GM20431 (cell line): ENCODE data around the gene CIDEB.
"Not testable (repeated sequence)": the region's sequence is repeated elsewhere in the genome, so short reads cannot be mapped to it uniquely, and the experiment has no call there.

ENCODE experiments used
- in situ Hi-C: fragments of 300-500 bp; cut with MseI, MboI; formaldehyde crosslinking; loops from one replicate; pipeline ENCODE4 v1.15.0; 2020; ENCODE audit warnings: low sequenced_read_pairs; ENCODE audit not compliant: unreplicated experiment

CIDEB gene

DNA sequence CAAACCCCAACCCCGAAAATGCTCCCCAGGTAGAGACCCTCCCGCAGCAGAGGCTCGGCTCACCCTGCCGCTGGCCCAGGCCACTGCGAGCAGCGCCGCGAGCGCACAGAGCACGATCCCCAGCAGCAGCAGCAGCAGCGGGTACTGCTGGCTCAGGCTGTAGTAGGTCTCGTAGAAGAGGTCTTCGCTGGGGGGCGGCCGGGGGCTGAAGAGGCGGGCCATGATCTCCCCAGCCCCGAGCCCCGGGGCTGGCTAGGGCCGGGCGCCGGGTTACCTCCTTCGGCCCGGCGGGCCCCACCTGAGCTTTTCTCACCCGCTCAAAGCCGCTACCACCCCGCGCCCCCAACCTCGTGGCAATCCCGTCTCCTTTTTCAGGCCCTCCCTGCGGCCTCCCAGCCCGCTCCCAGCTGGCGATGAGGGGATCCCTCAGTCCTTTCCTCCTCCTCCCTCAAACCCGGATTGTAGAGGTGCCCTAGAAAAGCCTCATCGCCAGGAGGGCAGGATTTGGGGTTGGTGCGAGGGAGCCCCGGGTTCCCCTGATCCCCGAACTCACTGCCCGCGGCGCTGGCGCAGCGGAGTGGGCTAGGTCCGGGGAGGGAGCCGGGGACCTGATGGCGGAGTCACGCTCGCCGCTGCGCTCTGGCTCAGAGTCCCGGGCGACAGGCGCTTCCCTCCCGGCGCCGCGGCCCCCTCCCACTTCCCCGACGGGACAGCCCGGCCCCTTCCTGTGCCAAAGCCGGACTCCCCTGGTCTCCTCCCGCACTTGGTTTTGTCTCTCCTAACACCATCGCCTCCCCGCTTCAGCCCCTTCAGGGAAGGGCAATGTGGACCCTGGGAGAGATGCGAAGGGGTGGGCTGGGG, 26.9 kb upstream of the CIDEB start, which contains the start of gene ADCY4:
Gene ADCY4, minus strand, starts transcription at position 641 of the 861 bp plus-strand sequence. Its CDS starts 419 bp downstream, at position 222.
- in situ Hi-C loops, result loop anchor here (10.0 kb wide), 1 partner anchor 100 kb away; no protein-coding TSS in a partner anchor

DNA sequence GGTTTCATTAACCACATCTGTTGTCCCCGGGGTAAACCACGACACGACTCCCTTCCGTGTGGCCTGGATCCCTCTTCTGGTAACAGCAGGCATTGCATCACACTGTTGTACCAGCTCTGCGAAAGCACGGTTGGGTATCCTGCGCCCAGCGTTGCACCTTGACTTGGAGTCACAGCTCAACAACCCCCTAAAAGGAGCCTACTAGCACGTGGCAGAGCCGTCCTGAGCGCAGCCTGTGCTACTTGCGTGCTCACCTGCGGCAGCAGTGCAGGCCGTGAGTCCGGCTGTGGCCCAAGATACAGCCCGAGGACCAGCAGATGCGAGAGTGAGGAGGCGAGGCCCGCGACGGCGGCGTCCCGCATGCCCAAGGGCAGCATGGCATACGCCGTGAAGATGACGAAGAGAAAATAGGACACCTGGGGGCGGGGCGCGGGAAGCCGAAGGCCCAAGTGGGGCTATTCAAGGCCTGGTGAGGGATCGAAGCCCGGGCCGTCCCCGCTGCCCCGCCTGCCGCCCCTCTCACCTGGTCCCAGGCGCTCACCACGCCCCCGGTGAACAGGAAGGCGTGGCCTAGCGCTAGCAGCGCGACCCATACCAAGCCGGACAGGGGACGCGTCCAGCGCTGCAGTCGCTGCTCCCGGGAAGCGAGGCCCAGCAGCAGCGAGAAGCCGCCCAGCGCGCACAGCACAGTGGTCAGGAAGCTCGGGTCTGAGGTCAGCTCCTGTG, 24.7 kb upstream of the CIDEB start:
- in situ Hi-C loops, result loop anchor here (10.0 kb wide), 1 partner anchor 102 kb away; no protein-coding TSS in a partner anchor

DNA sequence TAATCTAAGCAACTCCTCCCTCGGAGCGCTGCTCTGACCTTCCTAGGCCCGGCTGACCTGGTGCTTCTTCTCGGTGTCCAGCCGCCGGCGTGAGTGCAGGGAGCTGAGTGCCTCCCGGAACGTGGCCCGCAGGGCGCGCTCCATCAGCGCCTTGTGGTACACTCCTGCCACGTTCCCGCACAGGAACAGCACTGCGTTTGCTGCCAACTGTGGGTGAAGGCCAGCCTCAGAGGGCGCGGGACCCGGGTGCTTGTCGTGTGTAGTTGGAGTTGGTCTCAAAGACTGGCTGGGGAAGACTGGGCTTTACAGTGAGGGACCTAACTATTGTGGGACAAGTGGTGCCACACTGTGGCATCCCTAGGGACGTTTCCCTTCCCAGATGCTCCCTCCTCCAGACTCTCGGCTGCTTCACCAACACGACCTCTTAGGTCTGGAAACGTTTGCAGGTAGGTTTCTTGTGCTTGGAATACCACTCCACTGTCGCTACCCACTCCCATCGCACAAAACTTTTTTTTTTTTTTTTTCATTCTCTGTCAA, 24.0 kb upstream of the CIDEB start:
- in situ Hi-C loops, result loop anchor here (10.0 kb wide), 1 partner anchor 103 kb away; no protein-coding TSS in a partner anchor

DNA sequence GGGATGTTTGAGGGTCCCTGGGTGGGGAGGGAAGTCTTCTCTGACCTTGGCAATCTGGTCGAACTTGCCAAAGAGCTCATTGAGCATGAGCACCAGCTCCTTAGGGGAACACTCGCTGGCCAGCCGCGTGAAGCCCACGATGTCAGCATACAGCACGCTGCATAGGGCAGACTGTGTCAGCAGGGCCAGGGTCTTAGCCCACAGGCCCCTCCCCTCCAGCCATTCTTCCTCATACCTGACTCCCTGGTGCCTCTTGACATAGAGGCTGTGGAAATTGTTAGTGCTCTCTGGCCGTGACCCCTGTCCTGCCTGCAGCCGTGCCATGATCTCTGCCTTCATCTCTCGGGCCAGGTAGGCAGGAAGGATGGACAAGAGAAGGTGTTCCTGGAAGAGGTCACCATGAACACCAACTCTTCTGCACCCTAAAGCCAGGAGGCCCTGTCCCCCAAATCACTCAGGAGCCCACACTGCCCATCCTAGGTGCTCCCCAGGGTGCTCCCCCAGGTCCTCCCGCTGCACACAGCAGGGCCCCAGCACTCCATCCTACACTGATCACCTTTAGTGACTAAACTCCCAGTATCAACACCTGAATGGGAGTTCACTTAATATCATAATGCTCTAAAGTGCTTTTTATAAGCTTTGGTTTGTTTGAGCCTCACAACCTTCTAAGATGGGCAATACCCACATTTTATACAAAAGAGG, 23.3 kb upstream of the CIDEB start:
- in situ Hi-C loops, result loop anchor here (10.0 kb wide), 1 partner anchor 104 kb away; no protein-coding TSS in a partner anchor

- in situ Hi-C loops, result loop anchor here (10.0 kb wide), 1 partner anchor 105 kb away; no protein-coding TSS in a partner anchor
Observed at GRCh38 chr14:24329736-24330135, 22.0 kb upstream of the CIDEB start.

- in situ Hi-C loops, result no loop called here
Observed at GRCh38 chr14:24329073-24329663, 21.4 kb upstream of the CIDEB start.

- in situ Hi-C loops, result not testable (repeated sequence)
Observed at GRCh38 chr14:24327914-24328313, 20.1 kb upstream of the CIDEB start.

DNA sequence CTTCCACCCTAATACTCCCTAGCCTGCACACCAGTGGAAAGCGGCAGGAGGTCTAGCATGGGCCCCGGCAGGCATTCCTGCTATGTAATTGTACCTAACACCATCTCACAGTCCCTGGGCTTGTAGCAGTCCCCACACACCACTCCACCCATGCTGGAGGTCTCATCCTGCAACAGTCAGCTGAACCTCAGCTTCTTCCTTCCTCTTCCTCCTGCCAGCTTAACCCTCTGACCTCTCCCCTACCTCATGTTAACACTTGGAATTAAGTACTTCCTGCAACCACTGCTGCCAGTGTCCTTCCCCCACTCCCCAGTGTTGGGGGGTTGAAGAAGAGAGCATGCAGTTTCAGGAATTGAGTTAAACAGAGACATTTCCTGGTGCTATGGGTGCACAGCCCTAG, 19.5 kb upstream of the CIDEB start:
- in situ Hi-C loops, result no loop called here

DNA sequence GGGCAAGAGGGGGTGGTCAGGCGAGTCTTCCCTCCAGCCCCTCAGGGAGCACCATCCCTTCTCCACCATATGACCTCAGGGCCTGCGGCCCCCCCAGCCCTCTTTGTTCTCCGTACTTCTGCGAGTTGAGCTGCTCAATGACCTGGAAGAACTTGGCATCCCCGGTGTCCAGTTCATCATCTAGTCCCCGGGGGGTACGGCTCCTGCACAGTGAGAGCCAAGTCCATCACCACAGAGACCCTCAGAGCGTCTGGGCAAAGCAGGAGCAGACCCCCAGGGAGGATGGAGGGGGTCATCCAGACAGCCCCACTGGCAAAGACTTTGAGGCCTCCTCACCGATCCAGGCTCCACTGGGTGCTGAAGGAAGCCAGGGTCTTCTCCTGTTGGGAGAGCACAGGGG, 18.2 kb upstream of the CIDEB start:
- in situ Hi-C loops, result no loop called here

DNA sequence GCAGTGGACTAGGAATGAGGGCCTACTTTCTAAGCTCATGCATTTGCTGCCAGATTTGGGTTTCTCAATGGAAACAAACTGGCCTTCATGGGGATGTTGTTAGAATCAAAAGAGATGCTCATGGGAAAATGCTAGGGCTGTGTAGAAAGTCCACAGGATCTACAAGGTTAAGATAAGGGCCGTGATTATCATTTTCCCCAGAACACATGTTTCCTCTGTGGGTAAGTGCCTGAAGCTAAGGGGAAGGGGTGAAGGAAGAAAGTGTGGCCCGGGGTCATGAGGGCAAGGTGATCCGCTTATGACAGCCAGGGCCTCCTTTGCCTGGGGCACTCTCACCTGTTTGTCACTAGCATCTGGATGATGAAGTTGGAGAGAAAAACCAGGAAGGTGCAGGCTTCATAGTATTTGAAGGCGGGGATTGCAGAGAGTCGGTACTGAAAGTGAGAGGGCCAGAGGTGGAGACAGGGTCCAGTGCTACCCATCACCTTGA, 17.3 kb upstream of the CIDEB start:
- in situ Hi-C loops, result no loop called here

GRCh38 chr14:24324024-24324423, 16.2 kb upstream of the CIDEB start:
- in situ Hi-C loops, result no loop called here

GRCh38 chr14:24323341-24323740, 15.6 kb upstream of the CIDEB start:
- in situ Hi-C loops, result no loop called here

DNA sequence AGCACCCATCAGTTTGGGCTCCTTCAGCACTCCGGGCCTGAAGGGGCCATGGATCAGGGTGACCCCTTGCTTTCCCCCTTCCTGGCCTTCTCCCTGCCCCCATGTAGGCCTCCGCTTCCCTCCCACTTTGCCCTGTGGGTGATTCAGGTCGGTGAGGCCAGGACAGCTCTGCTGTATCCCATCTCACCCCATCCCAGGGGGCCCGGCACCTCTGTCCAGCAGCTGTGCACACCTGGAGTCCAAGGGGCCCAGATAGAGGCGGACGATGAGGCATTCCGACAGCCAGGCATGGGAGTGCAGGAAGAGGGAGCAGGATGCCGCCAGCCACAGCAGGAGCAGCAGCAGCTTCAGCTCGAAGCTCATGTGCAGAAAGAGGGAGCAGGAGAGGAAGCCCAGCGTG, 14.9 kb upstream of the CIDEB start:
- in situ Hi-C loops, result no loop called here

DNA sequence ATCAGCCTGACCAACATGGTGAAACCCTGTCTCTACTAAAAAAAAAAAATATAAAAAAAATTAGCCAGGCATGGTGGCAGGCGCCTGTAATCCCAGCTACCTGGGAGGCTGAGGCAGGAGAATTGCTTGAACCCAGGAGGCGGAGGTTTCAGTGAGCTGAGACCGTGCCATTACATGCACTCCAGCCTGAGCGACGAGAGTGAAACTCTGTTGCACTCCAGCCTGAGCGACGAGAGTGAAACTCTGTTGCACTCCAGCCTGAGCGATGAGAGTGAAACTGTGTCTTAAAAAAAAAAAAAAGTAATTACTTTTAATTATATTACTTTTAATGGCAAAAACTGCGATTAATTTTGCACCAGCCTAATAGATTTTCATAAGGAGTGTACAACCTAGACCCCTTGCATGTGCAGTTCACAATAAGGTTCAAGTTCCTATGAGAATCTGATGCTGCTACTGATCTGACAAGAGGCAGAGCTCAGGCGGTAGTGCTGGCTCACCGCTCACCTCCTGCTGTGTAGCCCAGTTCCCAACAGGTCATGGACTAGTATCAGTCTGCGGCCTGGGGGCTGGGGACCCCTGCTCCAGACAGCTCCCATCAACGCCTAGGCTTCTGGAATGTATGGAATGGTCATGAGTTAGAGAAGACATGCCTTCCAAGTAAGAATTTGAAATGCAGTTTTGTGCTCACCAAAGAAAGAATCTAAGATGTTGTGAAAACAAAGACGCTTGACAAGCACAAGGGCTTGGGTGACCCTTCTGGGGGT, 13.6 kb upstream of the CIDEB start:
- in situ Hi-C loops, result no loop called here

DNA sequence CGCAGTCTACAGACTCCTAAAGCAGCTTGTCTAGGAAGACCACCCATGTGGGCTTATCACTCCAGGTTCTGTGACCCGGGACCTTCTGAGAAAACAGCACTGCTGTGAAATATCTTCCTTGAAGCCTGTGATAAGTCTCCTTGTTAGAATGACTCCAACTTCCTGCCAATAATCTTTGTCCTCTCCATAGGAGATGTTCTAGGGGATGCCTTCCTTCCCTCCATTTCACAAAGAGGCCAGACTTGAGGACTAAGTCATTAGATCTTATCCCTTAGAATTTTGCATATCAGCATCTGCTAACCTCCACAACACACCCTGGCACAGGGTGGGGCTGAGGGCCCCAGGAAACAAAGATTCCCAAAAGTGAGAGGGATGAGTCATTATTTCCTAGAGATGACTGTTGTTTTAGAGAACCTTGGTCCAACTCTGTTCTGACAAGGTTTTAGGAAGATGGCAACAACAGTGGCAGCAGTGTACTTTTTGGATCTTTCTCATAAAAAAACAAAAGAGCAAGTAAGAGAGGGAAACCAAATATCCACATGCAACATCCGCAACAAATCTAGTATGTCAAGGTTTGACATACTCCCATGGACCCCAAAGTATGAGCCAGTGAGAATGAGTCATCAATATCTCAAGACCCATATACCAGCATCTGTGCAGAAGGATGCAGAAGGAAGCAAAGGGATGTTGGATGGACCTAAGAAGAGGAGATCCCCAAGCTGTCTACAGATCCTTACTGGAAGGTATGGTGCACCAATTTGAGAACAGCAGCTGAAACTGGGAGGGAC, 9.6 kb upstream of the CIDEB start:
- in situ Hi-C loops, result no loop called here

- in situ Hi-C loops, result no loop called here
Observed at GRCh38 chr14:24316597-24316950, 8.8 kb upstream of the CIDEB start.

- in situ Hi-C loops, result no loop called here
Observed at GRCh38 chr14:24315807-24316596, 8.2 kb upstream of the CIDEB start.
